GM12873 (cell line): ENCODE measurements around the gene FMNL2.

ENCODE experiments used
- TF ChIP-seq, protein P1 (sequence below): IDR thresholded peaks from 2 replicates; pipeline ENCODE4 v1.5.1; 2012; ENCODE audit warnings: low read depth, mild to moderate bottlenecking, moderate library complexity, low read length, control low read depth; ENCODE audit not compliant: insufficient read depth; ENCODE audit errors: missing control alignments

FMNL2 gene

DNA sequence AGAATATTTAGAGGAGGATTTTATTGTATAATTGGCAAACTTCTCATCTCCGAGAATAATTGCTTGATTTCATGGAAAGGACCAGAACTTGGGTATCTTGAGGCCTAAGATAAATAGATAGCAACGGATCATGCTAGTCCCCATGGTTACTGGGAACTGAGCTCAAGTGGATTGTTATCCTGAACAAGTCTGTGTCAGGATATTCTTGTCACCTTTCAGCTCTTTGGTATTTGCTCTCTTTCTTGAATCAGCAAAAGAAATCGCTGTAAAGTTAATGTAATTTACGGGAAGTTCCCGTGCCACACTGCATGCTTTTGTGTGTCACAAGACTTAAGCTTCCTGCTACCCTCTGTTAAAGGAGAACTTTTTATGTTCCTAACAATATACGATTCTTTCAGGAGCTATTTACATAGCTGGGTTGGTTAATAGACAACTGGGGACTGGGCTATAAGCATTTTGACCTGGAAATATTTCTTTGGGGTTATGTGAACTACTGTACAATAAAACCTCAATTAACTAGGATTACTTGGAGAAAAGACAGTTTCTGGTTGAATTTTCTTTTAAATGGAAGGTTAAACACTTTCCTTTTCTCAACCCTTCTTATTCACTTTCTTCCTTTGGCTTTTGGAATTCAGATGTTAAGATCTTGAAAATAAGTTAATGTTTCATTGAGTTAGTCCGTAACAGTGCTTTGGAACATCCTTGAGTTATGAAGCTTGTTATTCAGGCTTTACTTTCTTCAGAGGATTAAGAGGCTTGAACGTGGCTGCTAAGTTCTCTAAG is 151.2 kb downstream of the FMNL2 start:
- TF ChIP-seq, protein P1, sequence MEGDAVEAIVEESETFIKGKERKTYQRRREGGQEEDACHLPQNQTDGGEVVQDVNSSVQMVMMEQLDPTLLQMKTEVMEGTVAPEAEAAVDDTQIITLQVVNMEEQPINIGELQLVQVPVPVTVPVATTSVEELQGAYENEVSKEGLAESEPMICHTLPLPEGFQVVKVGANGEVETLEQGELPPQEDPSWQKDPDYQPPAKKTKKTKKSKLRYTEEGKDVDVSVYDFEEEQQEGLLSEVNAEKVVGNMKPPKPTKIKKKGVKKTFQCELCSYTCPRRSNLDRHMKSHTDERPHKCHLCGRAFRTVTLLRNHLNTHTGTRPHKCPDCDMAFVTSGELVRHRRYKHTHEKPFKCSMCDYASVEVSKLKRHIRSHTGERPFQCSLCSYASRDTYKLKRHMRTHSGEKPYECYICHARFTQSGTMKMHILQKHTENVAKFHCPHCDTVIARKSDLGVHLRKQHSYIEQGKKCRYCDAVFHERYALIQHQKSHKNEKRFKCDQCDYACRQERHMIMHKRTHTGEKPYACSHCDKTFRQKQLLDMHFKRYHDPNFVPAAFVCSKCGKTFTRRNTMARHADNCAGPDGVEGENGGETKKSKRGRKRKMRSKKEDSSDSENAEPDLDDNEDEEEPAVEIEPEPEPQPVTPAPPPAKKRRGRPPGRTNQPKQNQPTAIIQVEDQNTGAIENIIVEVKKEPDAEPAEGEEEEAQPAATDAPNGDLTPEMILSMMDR: no peak

- TF ChIP-seq, protein P1: no peak
Measured at GRCh38 chr2:152486737-152487400, 151.9 kb downstream of the FMNL2 start.

- TF ChIP-seq, protein P1: no peak
Measured at GRCh38 chr2:152488075-152488474, 153.1 kb downstream of the FMNL2 start.

- TF ChIP-seq, protein P1: no peak
Measured at GRCh38 chr2:152489364-152489763, 154.4 kb downstream of the FMNL2 start.

DNA sequence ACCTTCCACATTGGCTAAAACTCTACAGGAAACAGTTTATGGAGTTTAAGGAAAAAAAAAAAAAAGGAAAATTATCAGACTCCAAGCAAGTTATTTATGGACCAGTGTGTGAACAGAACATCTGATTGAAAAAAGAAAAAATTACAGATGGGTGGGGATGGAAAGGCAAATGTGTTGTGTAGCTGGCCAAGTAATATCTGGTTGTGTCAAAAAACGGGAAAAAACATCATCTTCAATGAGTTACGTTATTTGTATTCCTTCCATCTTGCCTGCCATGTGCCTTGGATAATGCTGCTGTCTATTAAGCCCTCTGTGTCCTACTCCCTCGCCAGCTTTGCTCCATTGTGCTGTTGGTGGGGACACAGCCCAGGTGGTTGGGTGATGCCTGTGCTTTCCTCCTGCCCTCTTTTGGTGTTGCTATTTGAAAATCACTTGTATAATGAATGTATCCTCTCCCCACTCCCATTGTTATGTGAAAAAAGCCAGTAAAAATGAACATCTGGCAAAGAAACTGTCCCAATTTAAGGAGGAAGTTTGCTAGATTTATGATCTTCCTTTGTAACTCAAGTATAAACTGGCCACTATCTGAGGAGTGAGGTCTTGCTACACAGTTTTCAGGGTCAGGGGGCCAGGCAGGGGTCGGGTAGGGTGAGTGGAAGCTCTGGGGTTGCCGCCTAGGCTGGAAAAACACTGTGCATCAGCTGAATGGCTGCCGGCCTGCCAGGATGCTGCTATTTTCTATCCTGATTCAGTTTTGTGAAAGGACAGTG is 155.9 kb downstream of the FMNL2 start:
- TF ChIP-seq, protein P1: no peak

DNA sequence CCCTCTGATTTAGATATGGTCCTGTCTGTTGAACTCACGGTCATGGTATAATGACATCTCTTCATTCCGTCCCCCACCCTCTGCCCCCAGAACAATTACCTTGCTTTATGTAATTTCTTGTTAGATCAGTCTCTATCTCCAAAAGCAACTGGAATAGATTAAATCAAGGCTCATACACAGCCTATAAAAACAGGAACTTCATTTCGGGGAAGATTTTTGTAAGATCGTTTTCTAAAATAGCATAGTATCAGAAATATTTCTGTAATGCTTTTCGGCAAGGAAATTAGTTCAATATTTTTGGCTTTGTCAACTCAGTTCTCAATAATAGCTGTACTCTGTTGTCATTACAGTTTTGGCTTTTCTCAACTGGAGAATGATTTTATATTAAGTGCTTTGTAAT is 157.2 kb downstream of the FMNL2 start:
- TF ChIP-seq, protein P1: no peak

DNA sequence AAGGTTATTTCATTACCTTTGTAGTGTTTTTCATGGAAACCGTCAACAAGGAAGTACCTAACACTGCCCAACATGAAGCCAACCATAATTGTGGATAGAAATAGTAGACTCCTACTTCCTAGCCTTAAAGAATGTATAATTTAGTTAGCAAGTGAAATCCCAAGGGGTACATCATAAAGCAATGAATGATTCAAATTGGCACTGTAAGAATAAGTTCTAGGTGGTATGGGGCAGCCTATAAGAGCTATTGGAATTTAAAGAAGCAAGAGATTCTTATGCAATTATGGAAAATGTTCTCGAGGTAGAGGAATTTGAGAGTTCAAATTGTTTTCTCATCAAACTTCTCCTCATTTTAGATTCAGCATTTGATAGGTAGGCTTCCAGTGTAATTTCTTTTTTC is 157.9 kb downstream of the FMNL2 start:
- TF ChIP-seq, protein P1: no peak
